Activated CD8-positive, alpha-beta T cell treated with anti-CD3 and anti-CD28 coated beads, Interleukin-2, amount 10 ng/mL, durations not matched to agents 7 days and 5 days (primary cell): ENCODE results near the gene ABCB9. TPM values are rescaled to one million over a fixed set of nuclear protein-coding genes. Genes with fewer than 3 reads are reported as not detected.
"Not testable (repeated sequence)": the region's sequence is repeated elsewhere in the genome, so short reads cannot be mapped to it uniquely, and the experiment has no call there.

Source experiments
- ATAC-seq: fragments of 150-1000 bp; cut with Tn5 transposase; one replicate; pipeline ENCODE4 v1.10.0; 2021; ENCODE audit warnings: moderate library complexity
- CTCF ChIA-PET: fragments of 350-600 bp; sonication (Branson Sonifier 250); formaldehyde crosslinking; loops from one replicate; lab custom pipeline; 2021; ENCODE audit warnings: antibody characterized with exemption; lab: Charles Lee
- POLR2A ChIA-PET: fragments of 350-600 bp; sonication (Branson Sonifier 250); formaldehyde crosslinking; loops from one replicate; lab custom pipeline; 2021; ENCODE audit warnings: antibody characterized with exemption; lab: Charles Lee
- DNase-seq: peaks from one replicate; pipeline ENCODE4 v3.0.0-alpha.2; 2020
- H3K27ac Mint-ChIP-seq: one replicate; pipeline ENCODE4 v1.8.0; 2021; ENCODE audit warnings: mild to moderate bottlenecking, mixed read lengths
- H3K27me3 Mint-ChIP-seq: one replicate; pipeline ENCODE4 v1.8.0; 2021; ENCODE audit warnings: low read depth, mixed read lengths
- H3K36me3 Mint-ChIP-seq: one replicate; pipeline ENCODE4 v1.8.0; 2021; ENCODE audit warnings: low read depth, mixed read lengths
- H3K4me1 Mint-ChIP-seq: one replicate; pipeline ENCODE4 v1.8.0; 2021; ENCODE audit warnings: low read depth, mixed read lengths
- H3K4me3 Mint-ChIP-seq: one replicate; pipeline ENCODE4 v1.8.0; 2021; ENCODE audit warnings: mild to moderate bottlenecking, mixed read lengths
- H3K9me3 Mint-ChIP-seq: one replicate; pipeline ENCODE4 v1.8.0; 2022; ENCODE audit warnings: mixed read lengths; ENCODE audit not compliant: insufficient read depth
- total RNA-seq, 2 experiments: library from RNA; stranded (reverse); gene quantifications; one replicate each; pipeline ENCODE4 v1.2.3, GENCODE V29; 2021

ABCB9 gene
- total RNA-seq, result 1 to 10 TPM; 5.9 to 6.0 TPM

DNA sequence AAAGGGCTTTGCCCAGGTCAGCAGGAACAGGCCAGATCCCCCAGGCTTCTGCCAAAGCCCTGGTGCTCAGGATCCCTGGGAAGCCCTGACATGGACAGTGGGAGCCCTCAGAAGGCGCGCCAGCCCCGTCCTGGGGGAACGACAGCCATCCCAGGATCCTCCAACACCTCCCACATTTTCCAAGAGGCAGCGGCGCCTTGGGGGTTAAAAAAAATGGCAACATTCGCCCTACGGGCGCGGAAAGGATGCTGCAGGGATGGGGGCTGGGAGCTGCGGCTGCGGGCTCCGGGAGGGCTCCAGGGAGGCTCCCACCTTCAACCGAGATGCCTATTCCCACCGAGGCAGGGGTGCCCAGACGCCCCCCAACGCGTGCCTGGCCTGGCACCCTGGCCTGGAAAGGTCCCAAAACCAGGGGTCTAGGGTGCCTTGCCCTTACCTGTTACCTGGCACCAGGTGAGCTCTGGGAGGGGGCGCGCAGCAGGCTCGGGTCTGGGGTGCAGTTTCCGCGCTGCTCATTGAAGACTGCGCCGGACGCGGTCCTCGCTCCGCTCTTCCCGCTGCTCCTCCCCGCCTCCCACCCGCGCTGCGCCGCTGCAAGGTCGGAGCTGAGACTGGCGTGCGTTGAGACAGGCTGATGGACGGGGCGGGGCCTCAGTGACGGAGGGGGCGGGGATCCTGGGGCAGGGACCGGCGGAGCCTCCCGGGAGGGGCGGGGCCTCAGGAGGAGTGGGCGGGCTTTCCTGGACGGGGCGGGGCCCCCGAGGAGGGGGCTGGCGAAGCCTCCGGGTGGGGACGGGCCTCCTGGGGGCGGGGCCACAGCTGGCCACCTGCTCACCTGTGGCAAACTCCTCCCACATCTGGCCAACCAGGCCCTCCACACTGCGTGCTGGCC lies at the start of gene ABCB9:
Gene ABCB9 (minus strand): TSS at position 613 of the 892 bp plus-strand sequence. CDS start 6,228 bp downstream, outside the sequence.
- no peaks in the 10 kb centered on the region for H3K27me3 Mint-ChIP-seq
- H3K36me3 Mint-ChIP-seq, result no peaks in the 10 kb centered on the region
- POLR2A ChIA-PET, result interaction anchor here (1.0 to 1.7 kb wide), 4 partner anchors 9 to 77 kb away, joined by 3 to 6 read pairs (median 4); partner anchors contain the start of gene OGFOD2
- CTCF ChIA-PET, result interaction anchor here (1.0 to 1.8 kb wide), 4 partner anchors 10 to 272 kb away, joined by 3 to 6 read pairs (median 4); no protein-coding TSS in a partner anchor
- H3K9me3 Mint-ChIP-seq, result no peaks in the 10 kb centered on the region
- peak within 1 kb of the TSS; percentile 52 for H3K27ac Mint-ChIP-seq
- DNase-seq (peak; percentile 96), ATAC-seq (peak; percentile 98)
- peak within 1 kb of the TSS; percentile 58 for H3K4me3 Mint-ChIP-seq
- peaks cover 10% of the 10 kb centered on the region for H3K4me1 Mint-ChIP-seq

DNA sequence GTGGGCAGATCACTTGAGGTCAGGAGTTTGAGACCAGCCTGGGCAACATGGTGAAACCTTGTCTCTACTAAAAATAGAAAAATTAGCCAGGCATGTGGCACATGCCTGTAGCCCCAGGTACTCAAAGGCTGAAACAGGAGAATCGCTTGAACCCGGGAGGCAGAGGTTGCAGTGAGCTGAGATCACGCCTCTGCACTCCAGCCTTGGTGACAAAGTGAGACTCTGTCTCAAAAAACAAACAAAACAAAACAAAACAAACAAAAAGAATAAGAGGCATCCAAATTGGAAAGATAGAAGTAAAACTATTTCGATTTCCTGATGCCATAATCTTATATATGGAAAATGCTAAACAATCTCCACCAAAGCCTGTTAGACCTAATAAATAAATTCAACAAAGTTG lies 48.2 kb upstream of the ABCB9 start:
- DNase-seq, ATAC-seq, H3K4me1 Mint-ChIP-seq, H3K9me3 Mint-ChIP-seq, CTCF ChIA-PET, H3K36me3 Mint-ChIP-seq, H3K4me3 Mint-ChIP-seq, H3K27me3 Mint-ChIP-seq, H3K27ac Mint-ChIP-seq, POLR2A ChIA-PET: not testable (repeated sequence)

- no peaks in the 10 kb centered on the region for H3K27me3 Mint-ChIP-seq
- CTCF ChIA-PET, result no interaction called here
- POLR2A ChIA-PET, result no interaction called here
- H3K4me1 Mint-ChIP-seq, result no peaks in the 10 kb centered on the region
- ATAC-seq (no peak), DNase-seq (no peak)
- no peak overlapping the region for H3K27ac Mint-ChIP-seq
- no peaks in the 10 kb centered on the region for H3K36me3 Mint-ChIP-seq
- H3K4me3 Mint-ChIP-seq, result no peak overlapping the region
- H3K9me3 Mint-ChIP-seq, result no peaks in the 10 kb centered on the region
Measured at GRCh38 chr12:123013185-123014095, 47.2 kb upstream of the ABCB9 start.

DNA sequence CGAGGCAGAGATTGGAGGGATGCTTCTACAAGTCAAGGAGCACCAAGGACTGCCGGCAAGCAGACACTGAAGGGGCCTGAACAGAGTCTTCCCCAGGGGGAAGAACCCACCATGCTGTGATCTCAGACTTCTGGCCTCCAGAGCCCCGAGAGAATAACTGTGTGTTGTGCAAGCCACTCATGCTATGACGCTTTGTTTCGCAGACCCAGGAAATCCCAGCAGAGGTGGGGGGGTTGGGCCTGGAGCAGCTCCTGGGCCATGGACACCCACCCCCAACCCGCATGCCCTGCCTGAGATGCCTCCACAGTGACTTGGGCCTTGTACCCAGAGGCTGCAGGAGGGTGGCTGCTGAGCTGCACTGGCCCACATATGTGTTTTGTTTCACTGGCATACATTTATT lies 45.4 kb upstream of the ABCB9 start:
- CTCF ChIA-PET, result no interaction called here
- POLR2A ChIA-PET, result interaction anchor here (0.9 kb wide), 1 partner anchor 29 kb away, joined by 3 read pairs; no protein-coding TSS in a partner anchor
- no peak overlapping the region for H3K27ac Mint-ChIP-seq
- ATAC-seq, result no peak
- H3K4me1 Mint-ChIP-seq, result no peaks in the 10 kb centered on the region
- DNase-seq, result no peak
- no peaks in the 10 kb centered on the region for H3K36me3 Mint-ChIP-seq
- no peaks in the 10 kb centered on the region for H3K9me3 Mint-ChIP-seq
- no peaks in the 10 kb centered on the region for H3K27me3 Mint-ChIP-seq
- no peak overlapping the region for H3K4me3 Mint-ChIP-seq

DNA sequence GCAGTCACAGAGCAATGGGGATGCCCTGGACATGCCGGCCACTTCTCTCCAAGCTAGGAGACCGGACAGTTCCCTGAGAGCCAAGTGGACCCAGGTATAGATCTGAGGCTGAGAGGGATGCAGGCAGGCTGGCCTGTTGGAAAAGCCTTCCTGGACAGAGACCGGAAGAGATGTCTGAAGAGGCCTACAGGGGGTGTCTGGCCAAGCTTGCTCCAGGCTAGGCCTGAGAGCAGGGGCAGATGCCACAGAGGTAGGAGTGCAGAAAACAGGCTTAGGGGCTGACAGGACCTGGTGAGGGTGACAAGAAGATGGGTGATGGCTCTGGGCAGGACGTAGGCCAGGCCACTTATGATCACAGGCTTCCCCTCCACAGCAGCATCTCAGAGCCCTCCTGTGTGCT lies 44.4 kb upstream of the ABCB9 start:
- Mint-ChIP-seq H3K4me1 (no peaks in the 10 kb centered on the region), H3K36me3 (no peaks in the 10 kb centered on the region), H3K27ac (no peak overlapping the region), H3K9me3 (no peaks in the 10 kb centered on the region), H3K27me3 (no peaks in the 10 kb centered on the region), H3K4me3 (no peak overlapping the region)
- DNase-seq (no peak), ATAC-seq (no peak)
- ChIA-PET CTCF (no interaction called here), POLR2A (interaction anchor here (0.9 kb wide), 1 partner anchor 30 kb away, joined by 3 read pairs; no protein-coding TSS in a partner anchor)

DNA sequence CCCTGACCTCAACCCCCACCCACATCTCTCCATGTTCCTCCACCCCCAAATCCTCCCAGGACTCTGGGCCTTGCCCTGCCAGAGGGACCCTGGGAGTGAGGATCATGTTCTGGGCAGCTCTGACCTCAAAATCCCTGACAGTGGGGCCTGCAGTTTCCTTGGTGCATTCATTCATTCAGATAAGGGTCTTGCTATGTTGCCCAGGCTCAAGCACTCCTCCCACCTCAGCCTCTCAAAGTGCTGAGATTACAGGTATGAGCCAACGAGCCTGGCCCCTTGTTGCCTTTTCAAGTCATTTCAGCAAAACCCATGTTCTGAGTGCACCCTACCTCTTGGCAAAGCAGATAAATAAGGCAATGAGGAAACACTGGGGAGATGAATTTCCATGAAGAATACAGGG lies 43.8 kb upstream of the ABCB9 start:
- no peaks in the 10 kb centered on the region for H3K27me3 Mint-ChIP-seq
- H3K4me1 Mint-ChIP-seq, result no peaks in the 10 kb centered on the region
- no peak overlapping the region for H3K4me3 Mint-ChIP-seq
- POLR2A ChIA-PET, result no interaction called here
- no peaks in the 10 kb centered on the region for H3K9me3 Mint-ChIP-seq
- DNase-seq, result no peak
- CTCF ChIA-PET, result no interaction called here
- no peak overlapping the region for H3K27ac Mint-ChIP-seq
- no peaks in the 10 kb centered on the region for H3K36me3 Mint-ChIP-seq
- ATAC-seq, result no peak

DNA sequence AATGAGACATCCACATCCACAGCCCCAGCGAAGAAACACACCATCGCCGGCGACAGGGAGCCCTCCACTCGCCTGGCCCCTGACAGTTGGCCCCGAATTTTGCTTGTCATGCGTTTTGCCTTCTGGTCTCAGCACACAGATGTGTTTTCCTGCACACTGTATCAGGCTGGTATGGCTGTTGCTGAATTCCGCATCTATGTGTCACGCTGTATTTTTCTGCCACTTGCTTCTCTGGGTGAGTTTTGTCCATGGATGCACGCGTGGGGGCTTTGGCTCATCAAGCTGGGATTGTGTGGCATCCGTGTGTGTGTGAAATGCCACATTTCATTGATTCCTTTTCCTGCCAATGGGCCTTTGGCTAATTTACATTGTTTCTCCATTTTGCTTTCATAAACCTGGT lies 40.7 kb upstream of the ABCB9 start:
- ATAC-seq (no peak), DNase-seq (no peak)
- H3K27ac Mint-ChIP-seq, result no peak overlapping the region
- H3K36me3 Mint-ChIP-seq, result no peaks in the 10 kb centered on the region
- no peaks in the 10 kb centered on the region for H3K9me3 Mint-ChIP-seq
- POLR2A ChIA-PET, result no interaction called here
- H3K27me3 Mint-ChIP-seq, result no peaks in the 10 kb centered on the region
- H3K4me3 Mint-ChIP-seq, result no peak overlapping the region
- CTCF ChIA-PET, result no interaction called here
- no peaks in the 10 kb centered on the region for H3K4me1 Mint-ChIP-seq

DNA sequence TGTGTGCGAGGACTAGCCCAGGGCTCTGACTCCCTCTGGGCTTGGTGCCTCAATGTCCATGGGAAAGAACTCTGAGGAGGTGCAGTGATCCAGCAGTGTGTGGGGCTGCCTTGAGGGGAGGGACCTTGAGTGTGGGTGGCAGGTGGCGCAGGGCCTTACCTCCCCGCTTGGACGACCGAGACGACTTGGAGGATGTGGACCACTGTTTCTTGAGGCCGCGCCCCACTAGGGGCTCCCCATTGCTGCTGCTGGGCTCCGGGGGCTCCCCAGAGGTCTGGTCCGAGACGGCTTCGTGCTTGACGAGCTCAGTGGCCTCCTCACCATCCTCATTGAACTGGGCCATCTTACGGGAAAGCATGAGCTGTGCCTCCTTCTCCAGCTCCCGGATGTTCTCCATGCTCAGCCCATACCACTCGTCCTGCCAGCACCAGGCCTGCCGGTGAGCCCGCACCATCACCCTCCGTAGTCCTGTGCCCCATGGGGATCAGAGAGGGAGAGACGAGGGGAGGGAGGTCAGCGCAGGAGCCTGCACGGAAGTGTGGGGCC lies 38.9 kb upstream of the ABCB9 start:
- no peaks in the 10 kb centered on the region for H3K36me3 Mint-ChIP-seq
- ChIA-PET POLR2A (no interaction called here), CTCF (interaction anchor here (1.2 kb wide), 1 partner anchor 233 kb away, joined by 3 read pairs; no protein-coding TSS in a partner anchor)
- no peak for ATAC-seq
- no peaks in the 10 kb centered on the region for H3K4me1 Mint-ChIP-seq
- no peak overlapping the region for H3K27ac Mint-ChIP-seq
- H3K27me3 Mint-ChIP-seq, result no peaks in the 10 kb centered on the region
- no peak for DNase-seq
- H3K4me3 Mint-ChIP-seq, result no peak overlapping the region
- no peaks in the 10 kb centered on the region for H3K9me3 Mint-ChIP-seq

DNA sequence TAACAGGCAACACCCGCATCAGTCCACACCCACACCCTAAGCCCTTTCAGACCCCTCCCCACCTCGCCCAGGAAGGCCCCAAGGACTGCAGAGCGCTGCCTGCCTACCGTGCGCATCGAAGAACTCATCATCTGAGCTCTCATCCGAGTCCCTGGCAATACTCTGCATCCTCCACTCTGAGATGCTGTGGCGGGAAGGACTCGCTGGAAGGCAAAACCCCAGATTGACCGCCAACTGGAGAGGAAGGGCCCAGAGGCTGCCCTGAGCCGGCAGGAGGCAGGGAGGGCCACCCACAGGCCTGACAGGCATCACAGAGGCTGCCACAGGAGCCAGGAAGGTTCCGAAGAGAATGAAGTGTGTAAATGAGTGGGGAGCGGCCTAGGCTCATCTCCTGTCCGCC lies 38.0 kb upstream of the ABCB9 start:
- DNase-seq, result no peak
- H3K4me3 Mint-ChIP-seq, result no peak overlapping the region
- no peaks in the 10 kb centered on the region for H3K4me1 Mint-ChIP-seq
- CTCF ChIA-PET, result no interaction called here
- POLR2A ChIA-PET, result no interaction called here
- H3K27me3 Mint-ChIP-seq, result no peaks in the 10 kb centered on the region
- H3K36me3 Mint-ChIP-seq, result no peaks in the 10 kb centered on the region
- no peaks in the 10 kb centered on the region for H3K9me3 Mint-ChIP-seq
- ATAC-seq, result no peak
- H3K27ac Mint-ChIP-seq, result no peak overlapping the region

GRCh38 chr12:123003257-123003656 lies 37.0 kb upstream of the ABCB9 start:
- H3K36me3 Mint-ChIP-seq, result no peaks in the 10 kb centered on the region
- CTCF ChIA-PET, result interaction anchor here (1.3 kb wide), 1 partner anchor 235 kb away, joined by 4 read pairs; no protein-coding TSS in a partner anchor
- ATAC-seq (no peak), DNase-seq (no peak)
- POLR2A ChIA-PET, result no interaction called here
- no peak overlapping the region for H3K27ac Mint-ChIP-seq
- no peak overlapping the region for H3K4me3 Mint-ChIP-seq
- no peaks in the 10 kb centered on the region for H3K4me1 Mint-ChIP-seq
- H3K9me3 Mint-ChIP-seq, result no peaks in the 10 kb centered on the region
- no peaks in the 10 kb centered on the region for H3K27me3 Mint-ChIP-seq

DNA sequence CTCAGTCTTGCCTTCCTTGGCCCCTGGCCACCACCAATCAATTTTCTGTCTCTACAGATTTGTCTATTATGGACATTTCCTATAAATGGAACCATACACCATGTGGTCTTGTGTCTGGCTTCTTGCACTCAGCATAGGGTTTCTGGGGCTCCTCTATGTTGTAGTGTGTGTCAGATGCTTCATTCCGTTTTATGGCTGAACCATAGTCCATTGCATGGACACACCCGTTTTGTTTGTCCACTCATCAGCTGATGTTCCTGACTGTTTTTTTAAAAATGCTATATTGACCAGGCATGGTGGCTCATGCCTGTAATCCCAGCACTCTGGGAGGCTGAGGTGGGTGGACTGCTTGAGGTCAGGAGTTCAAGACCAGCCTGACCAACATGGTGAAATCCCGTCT lies 35.2 kb upstream of the ABCB9 start:
- DNase-seq (no peak), ATAC-seq (no peak)
- no peak overlapping the region for H3K27ac Mint-ChIP-seq
- no peaks in the 10 kb centered on the region for H3K27me3 Mint-ChIP-seq
- H3K9me3 Mint-ChIP-seq, result no peaks in the 10 kb centered on the region
- ChIA-PET CTCF (no interaction called here), POLR2A (no interaction called here)
- H3K36me3 Mint-ChIP-seq, result no peaks in the 10 kb centered on the region
- no peak overlapping the region for H3K4me3 Mint-ChIP-seq
- no peaks in the 10 kb centered on the region for H3K4me1 Mint-ChIP-seq
